GM23338 (cell line): ENCODE results near the gene CARD9. TPM values are rescaled to one million over a fixed set of nuclear protein-coding genes. Genes with fewer than 3 reads are reported as not detected.
A peak's percentile ranks its signal among the peaks of the same experiment; 100 is the strongest.

ENCODE experiments used
- ATAC-seq: fragments of 200-7000 bp; cut with Tn5 transposase; 3 replicates; pipeline ENCODE4 v1.9.1; 2020
- DNase-seq: peaks from one replicate; pipeline ENCODE4 v3.0.0-alpha.2; 2015; ENCODE audit warnings: low spot score
- H2AFZ ChIP-seq: fragments of 200-600 bp; sonication (generic); 2 replicates; pipeline ENCODE4 v1.8.0; 2016; ENCODE audit warnings: antibody characterized with exemption, mild to moderate bottlenecking, moderate library complexity
- H3F3A ChIP-seq: fragments of 200-600 bp; sonication (generic); replicated peaks from 2 replicates; pipeline ENCODE4 v1.8.0; 2017; ENCODE audit warnings: antibody characterized with exemption, mixed run types, low read depth
- H3K27ac ChIP-seq: fragments of 200-600 bp; sonication (generic); 2 replicates; pipeline ENCODE4 v1.6.1; 2016; ENCODE audit warnings: low read depth
- H3K27me3 ChIP-seq: fragments of 200-600 bp; sonication (generic); 2 replicates; pipeline ENCODE4 v1.8.0; 2016; ENCODE audit warnings: mild to moderate bottlenecking, mixed run types, moderate library complexity; ENCODE audit not compliant: insufficient read depth
- H3K36me3 ChIP-seq: fragments of 200-600 bp; sonication (generic); 2 replicates; pipeline ENCODE4 v1.8.0; 2016; ENCODE audit warnings: mild to moderate bottlenecking; ENCODE audit not compliant: insufficient read depth
- H3K4me1 ChIP-seq: fragments of 200-600 bp; sonication (generic); 2 replicates; pipeline ENCODE4 v1.8.0; 2016; ENCODE audit warnings: mild to moderate bottlenecking, moderate library complexity; ENCODE audit not compliant: insufficient read depth
- H3K4me2 ChIP-seq: fragments of 200-600 bp; sonication (generic); 2 replicates; pipeline ENCODE4 v1.7.1; 2017; ENCODE audit warnings: mixed run types
- H3K4me3 ChIP-seq: fragments of 200-600 bp; sonication (generic); 2 replicates; pipeline ENCODE4 v1.6.1; 2016; ENCODE audit warnings: mixed run types
- H3K79me2 ChIP-seq: fragments of 200-600 bp; sonication (generic); replicated peaks from 2 replicates; pipeline ENCODE4 v1.8.0; 2017; ENCODE audit warnings: mild to moderate bottlenecking; ENCODE audit not compliant: insufficient read depth
- H3K9me2 ChIP-seq: fragments of 200-600 bp; sonication (generic); 2 replicates; pipeline ENCODE4 v1.8.0; 2017; ENCODE audit not compliant: insufficient read depth
- H4K20me1 ChIP-seq: fragments of 200-600 bp; sonication (generic); replicated peaks from 2 replicates; pipeline ENCODE4 v1.8.0; 2017; ENCODE audit warnings: mild to moderate bottlenecking; ENCODE audit not compliant: insufficient read depth
- H3K27ac Mint-ChIP-seq: 2 replicates; pipeline ENCODE4 v1.8.0; 2020; ENCODE audit warnings: inconsistent platforms, mild to moderate bottlenecking, moderate library complexity, mixed read lengths
- H3K27me3 Mint-ChIP-seq: 3 replicates; pipeline ENCODE4 v1.8.0; 2022; ENCODE audit warnings: low read depth, mild to moderate bottlenecking, moderate library complexity, mixed read lengths, inconsistent platforms; ENCODE audit not compliant: insufficient read depth, poor library complexity
- H3K36me3 Mint-ChIP-seq: 3 replicates; pipeline ENCODE4 v1.8.0; 2021; ENCODE audit warnings: low read depth, mild to moderate bottlenecking, inconsistent platforms, moderate library complexity, mixed read lengths
- H3K4me1 Mint-ChIP-seq: 3 replicates; pipeline ENCODE4 v1.8.0; 2020; ENCODE audit warnings: mild to moderate bottlenecking, inconsistent platforms, mixed read lengths
- H3K4me3 Mint-ChIP-seq: 3 replicates; pipeline ENCODE4 v1.8.0; 2021; ENCODE audit warnings: moderate library complexity, mild to moderate bottlenecking, inconsistent platforms, mixed read lengths
- H3K9me3 Mint-ChIP-seq: 3 replicates; pipeline ENCODE4 v1.8.0; 2020; ENCODE audit warnings: moderate library complexity, mild to moderate bottlenecking, inconsistent platforms, mixed read lengths
- CREB1 ChIP-seq: fragments of 250-450 bp; sonication (Bioruptor Pico); IDR thresholded peaks from 2 replicates; pipeline ENCODE4 v1.5.0; 2020; ENCODE audit warnings: low read depth, mild to moderate bottlenecking, moderate library complexity
- EZH2 ChIP-seq: fragments of 200-600 bp; sonication (generic); IDR thresholded peaks from one replicate; pipeline ENCODE4 v1.8.0; 2017; ENCODE audit warnings: antibody characterized with exemption, mild to moderate bottlenecking, low read depth; ENCODE audit not compliant: unreplicated experiment
- EZH2phosphoT487 ChIP-seq: fragments of 200-600 bp; sonication (generic); IDR thresholded peaks from one replicate; pipeline ENCODE4 v1.8.1; 2018; ENCODE audit warnings: antibody characterized with exemption; ENCODE audit not compliant: unreplicated experiment
- JUNB ChIP-seq: IDR thresholded peaks from one replicate; pipeline ENCODE4 v1.6.1; 2016; ENCODE audit warnings: antibody characterized with exemption; ENCODE audit not compliant: unreplicated experiment
- NANOG ChIP-seq: IDR thresholded peaks from 2 replicates; pipeline ENCODE4 v1.6.1; 2016; ENCODE audit warnings: antibody characterized with exemption, borderline replicate concordance
- POLR2AphosphoS5 ChIP-seq: IDR thresholded peaks from 2 replicates; pipeline ENCODE4 v1.6.1; 2016; ENCODE audit warnings: antibody characterized with exemption, low read depth
- STAT1 ChIP-seq: IDR thresholded peaks from one replicate; pipeline ENCODE4 v1.6.1; 2016; ENCODE audit warnings: antibody characterized with exemption; ENCODE audit not compliant: unreplicated experiment
- ZNF114 ChIP-seq: fragments of 250-450 bp; sonication (Bioruptor Pico); IDR thresholded peaks from 2 replicates; pipeline ENCODE4 v1.5.0; 2020; ENCODE audit warnings: mild to moderate bottlenecking, moderate library complexity
- polyA plus RNA-seq: library from polyadenylated mRNA; unstranded; fragments of >200 nt; fragmentation: Nextera tagmentation; extraction: Ambion mirVana; gene quantifications from 2 replicates; pipeline ENCODE4 v1.2.1, GENCODE V29; 2016
- total RNA-seq: library from RNA; depleted of rRNA; stranded (reverse); fragments of >200 nt; shearing (Covaris generic); gene quantifications from 2 replicates; pipeline ENCODE4 v1.2.3, GENCODE V29; 2014
- TF ChIP-seq, protein P1 (sequence below): fragments of 250-450 bp; sonication (Bioruptor Pico); IDR thresholded peaks from 2 replicates; pipeline ENCODE4 v1.5.0; 2020; ENCODE audit warnings: mild to moderate bottlenecking, moderate library complexity
- TF ChIP-seq, protein P2 (sequence below), 2 experiments: fragments of 200-600 bp in 1 of 2; sonication (generic) in 1 of 2; conservative IDR thresholded peaks; 2 replicates each; pipeline versions ENCODE4 v1.5.1 to v1.6.1; 2016 to 2017; ENCODE audit warnings: antibody characterized with exemption in 2 of 2, low read depth in 2 of 2, mild to moderate bottlenecking in 2 of 2, moderate library complexity in 1 of 2

Gene CARD9
- total and polyA plus RNA-seq, 2 experiments from 2014 or later = 0.49 to 0.63 TPM

DNA sequence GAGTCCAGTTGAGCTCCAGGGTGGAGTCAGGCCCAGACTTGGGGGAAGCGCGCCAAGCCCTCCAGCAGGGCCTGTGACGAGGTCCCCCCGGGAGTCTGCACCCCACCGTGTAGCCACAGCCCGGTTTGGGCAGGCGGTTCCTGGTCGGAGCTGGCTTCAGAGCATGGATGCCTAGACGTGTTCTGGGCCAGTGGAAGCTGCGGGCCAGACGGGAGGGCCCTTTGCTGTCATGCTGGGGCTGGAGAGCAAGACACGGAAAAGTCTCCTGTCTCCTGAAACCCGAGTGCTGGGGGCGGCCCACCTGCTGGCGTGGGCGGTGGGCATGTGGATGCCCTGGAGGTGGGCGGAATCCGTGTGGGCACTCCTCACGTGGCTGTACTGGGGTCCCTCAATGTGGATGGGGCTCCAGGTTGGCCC lies 44.2 kb downstream of the CARD9 start:
- H3K9me3 Mint-ChIP-seq = no peaks in the 10 kb centered on the region
- no peak for ATAC-seq
- H3K36me3 Mint-ChIP-seq = no peaks in the 10 kb centered on the region
- peaks cover 7% of the 10 kb centered on the region for H3K27me3 Mint-ChIP-seq
- Histone ChIP-seq H3K9me2 (no peaks in the 10 kb centered on the region), H3K4me2 (peak overlapping the region; percentile 75; the same call in 1 of the 2 replicates), H3K4me3 (no peak overlapping the region; the same call in 1 of the 2 replicates), H3K4me1 (peaks cover 17% of the 10 kb centered on the region), H2AFZ (no peak overlapping the region), H3K27me3 (no peaks in the 10 kb centered on the region), H3K27ac (no peak overlapping the region), H4K20me1 (no peaks in the 10 kb centered on the region), H3K79me2 (no peaks in the 10 kb centered on the region; the same call in 1 of the 2 replicates), H3F3A (0 out of 2 replicates have a peak, but pooled peaks cover 3% of the 10 kb centered on the region), H3K36me3 (no peaks in the 10 kb centered on the region)
- TF ChIP-seq, protein P1, sequence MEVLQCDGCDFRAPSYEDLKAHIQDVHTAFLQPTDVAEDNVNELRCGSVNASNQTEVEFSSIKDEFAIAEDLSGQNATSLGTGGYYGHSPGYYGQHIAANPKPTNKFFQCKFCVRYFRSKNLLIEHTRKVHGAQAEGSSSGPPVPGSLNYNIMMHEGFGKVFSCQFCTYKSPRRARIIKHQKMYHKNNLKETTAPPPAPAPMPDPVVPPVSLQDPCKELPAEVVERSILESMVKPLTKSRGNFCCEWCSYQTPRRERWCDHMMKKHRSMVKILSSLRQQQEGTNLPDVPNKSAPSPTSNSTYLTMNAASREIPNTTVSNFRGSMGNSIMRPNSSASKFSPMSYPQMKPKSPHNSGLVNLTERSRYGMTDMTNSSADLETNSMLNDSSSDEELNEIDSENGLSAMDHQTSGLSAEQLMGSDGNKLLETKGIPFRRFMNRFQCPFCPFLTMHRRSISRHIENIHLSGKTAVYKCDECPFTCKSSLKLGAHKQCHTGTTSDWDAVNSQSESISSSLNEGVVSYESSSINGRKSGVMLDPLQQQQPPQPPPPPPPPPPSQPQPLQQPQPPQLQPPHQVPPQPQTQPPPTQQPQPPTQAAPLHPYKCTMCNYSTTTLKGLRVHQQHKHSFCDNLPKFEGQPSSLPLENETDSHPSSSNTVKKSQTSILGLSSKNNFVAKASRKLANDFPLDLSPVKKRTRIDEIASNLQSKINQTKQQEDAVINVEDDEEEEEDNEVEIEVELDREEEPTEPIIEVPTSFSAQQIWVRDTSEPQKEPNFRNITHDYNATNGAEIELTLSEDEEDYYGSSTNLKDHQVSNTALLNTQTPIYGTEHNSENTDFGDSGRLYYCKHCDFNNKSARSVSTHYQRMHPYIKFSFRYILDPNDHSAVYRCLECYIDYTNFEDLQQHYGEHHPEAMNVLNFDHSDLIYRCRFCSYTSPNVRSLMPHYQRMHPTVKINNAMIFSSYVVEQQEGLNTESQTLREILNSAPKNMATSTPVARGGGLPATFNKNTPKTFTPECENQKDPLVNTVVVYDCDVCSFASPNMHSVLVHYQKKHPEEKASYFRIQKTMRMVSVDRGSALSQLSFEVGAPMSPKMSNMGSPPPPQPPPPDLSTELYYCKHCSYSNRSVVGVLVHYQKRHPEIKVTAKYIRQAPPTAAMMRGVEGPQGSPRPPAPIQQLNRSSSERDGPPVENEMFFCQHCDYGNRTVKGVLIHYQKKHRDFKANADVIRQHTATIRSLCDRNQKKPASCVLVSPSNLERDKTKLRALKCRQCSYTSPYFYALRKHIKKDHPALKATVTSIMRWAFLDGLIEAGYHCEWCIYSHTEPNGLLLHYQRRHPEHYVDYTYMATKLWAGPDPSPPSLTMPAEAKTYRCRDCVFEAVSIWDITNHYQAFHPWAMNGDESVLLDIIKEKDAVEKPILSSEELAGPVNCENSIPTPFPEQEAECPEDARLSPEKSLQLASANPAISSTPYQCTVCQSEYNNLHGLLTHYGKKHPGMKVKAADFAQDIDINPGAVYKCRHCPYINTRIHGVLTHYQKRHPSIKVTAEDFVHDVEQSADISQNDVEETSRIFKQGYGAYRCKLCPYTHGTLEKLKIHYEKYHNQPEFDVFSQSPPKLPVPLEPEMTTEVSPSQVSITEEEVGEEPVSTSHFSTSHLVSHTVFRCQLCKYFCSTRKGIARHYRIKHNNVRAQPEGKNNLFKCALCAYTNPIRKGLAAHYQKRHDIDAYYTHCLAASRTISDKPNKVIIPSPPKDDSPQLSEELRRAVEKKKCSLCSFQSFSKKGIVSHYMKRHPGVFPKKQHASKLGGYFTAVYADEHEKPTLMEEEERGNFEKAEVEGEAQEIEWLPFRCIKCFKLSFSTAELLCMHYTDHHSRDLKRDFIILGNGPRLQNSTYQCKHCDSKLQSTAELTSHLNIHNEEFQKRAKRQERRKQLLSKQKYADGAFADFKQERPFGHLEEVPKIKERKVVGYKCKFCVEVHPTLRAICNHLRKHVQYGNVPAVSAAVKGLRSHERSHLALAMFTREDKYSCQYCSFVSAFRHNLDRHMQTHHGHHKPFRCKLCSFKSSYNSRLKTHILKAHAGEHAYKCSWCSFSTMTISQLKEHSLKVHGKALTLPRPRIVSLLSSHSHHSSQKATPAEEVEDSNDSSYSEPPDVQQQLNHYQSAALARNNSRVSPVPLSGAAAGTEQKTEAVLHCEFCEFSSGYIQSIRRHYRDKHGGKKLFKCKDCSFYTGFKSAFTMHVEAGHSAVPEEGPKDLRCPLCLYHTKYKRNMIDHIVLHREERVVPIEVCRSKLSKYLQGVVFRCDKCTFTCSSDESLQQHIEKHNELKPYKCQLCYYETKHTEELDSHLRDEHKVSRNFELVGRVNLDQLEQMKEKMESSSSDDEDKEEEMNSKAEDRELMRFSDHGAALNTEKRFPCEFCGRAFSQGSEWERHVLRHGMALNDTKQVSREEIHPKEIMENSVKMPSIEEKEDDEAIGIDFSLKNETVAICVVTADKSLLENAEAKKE (CRISPR knock-in tag) = no peak
- TF ChIP-seq JUNB = no peak
- no peak for TF ChIP-seq NANOG
- no peak for TF ChIP-seq STAT1
- TF ChIP-seq CREB1 (CRISPR knock-in tag) = no peak
- TF ChIP-seq EZH2phosphoT487 = no peak
- TF ChIP-seq EZH2 = no peak
- no peak for TF ChIP-seq ZNF114 (CRISPR knock-in tag)
- no peak for TF ChIP-seq POLR2AphosphoS5
- TF ChIP-seq, protein P2, sequence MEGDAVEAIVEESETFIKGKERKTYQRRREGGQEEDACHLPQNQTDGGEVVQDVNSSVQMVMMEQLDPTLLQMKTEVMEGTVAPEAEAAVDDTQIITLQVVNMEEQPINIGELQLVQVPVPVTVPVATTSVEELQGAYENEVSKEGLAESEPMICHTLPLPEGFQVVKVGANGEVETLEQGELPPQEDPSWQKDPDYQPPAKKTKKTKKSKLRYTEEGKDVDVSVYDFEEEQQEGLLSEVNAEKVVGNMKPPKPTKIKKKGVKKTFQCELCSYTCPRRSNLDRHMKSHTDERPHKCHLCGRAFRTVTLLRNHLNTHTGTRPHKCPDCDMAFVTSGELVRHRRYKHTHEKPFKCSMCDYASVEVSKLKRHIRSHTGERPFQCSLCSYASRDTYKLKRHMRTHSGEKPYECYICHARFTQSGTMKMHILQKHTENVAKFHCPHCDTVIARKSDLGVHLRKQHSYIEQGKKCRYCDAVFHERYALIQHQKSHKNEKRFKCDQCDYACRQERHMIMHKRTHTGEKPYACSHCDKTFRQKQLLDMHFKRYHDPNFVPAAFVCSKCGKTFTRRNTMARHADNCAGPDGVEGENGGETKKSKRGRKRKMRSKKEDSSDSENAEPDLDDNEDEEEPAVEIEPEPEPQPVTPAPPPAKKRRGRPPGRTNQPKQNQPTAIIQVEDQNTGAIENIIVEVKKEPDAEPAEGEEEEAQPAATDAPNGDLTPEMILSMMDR (conservative IDR thresholded peaks at IDR 0.05; ENCODE audit: low read depth in 2 of 2) = no peak
- no peak overlapping the region for H3K27ac Mint-ChIP-seq
- no peak for DNase-seq
- no peak overlapping the region for H3K4me3 Mint-ChIP-seq
- H3K4me1 Mint-ChIP-seq = peaks cover 8% of the 10 kb centered on the region
